Endothelial cell of umbilical vein (primary cell): Measurements from ENCODE around the gene C1QTNF2. TPM values are rescaled to one million over a fixed set of nuclear protein-coding genes. Genes with fewer than 3 reads are reported as not detected.

Experiments
- BruUV-seq: library from RNA; stranded (reverse); fragments of 400-500 nt; replicated peaks from 2 replicates; lab custom pipeline; 2021; lab: Mats Ljungman, UMichigan
- CTCF ChIA-PET: fragments of 300-600, 350-600 bp; sonication (Branson Sonifier 250); formaldehyde crosslinking; loops from one replicate; lab custom pipeline; 2021; ENCODE audit warnings: antibody characterized with exemption, inconsistent platforms; lab: Charles Lee
- POLR2A ChIA-PET: fragments of 300-600, 350-600 bp; sonication (Branson Sonifier 250); formaldehyde crosslinking; loops from one replicate; lab custom pipeline; 2021; ENCODE audit warnings: antibody characterized with exemption, inconsistent platforms; lab: Charles Lee
- DNase-seq: peaks from one replicate; pipeline ENCODE4 v3.0.0-alpha.2; 2011; ENCODE audit warnings: low read depth, low spot score
- FAIRE-seq: peaks from 2 replicates; lab custom pipeline; 2011; peaks lifted over from hg19 to GRCh38; lab: Jason Lieb, UNC
- H2AFZ ChIP-seq: 2 replicates; pipeline ENCODE4 v1.6.0; 2012; ENCODE audit warnings: low read depth, low read length, control low read depth, inconsistent platforms
- H3K27ac ChIP-seq: 2 replicates; pipeline ENCODE4 v1.5.1; 2011; ENCODE audit warnings: low read depth, mild to moderate bottlenecking, control low read depth, low read length, moderate library complexity; ENCODE audit not compliant: insufficient read depth
- H3K27me3 ChIP-seq, 2 experiments: 2 replicates each; pipeline versions ENCODE4 v1.6.0 to v1.6.1; 2011; ENCODE audit warnings: low read length in 2 of 2, mixed read lengths in 1 of 2; ENCODE audit not compliant: control insufficient read depth in 2 of 2, insufficient read depth in 2 of 2
- H3K36me3 ChIP-seq, 2 experiments: 2 replicates in 1 of 2; 3 replicates in 1 of 2; pipeline ENCODE4 v1.5.1; 2011; ENCODE audit warnings: low read length in 2 of 2, mild to moderate bottlenecking in 1 of 2, moderate library complexity in 1 of 2; ENCODE audit not compliant: control insufficient read depth in 2 of 2, insufficient read depth in 2 of 2; ENCODE audit errors: extremely low read depth in 1 of 2
- H3K4me1 ChIP-seq: 3 replicates; pipeline ENCODE4 v1.5.1; 2011; ENCODE audit warnings: mild to moderate bottlenecking, low read length; ENCODE audit not compliant: control insufficient read depth, insufficient read depth; ENCODE audit errors: extremely low read depth
- H3K4me2 ChIP-seq: 2 replicates; pipeline ENCODE4 v1.6.1; 2011; ENCODE audit warnings: low read length, control low read depth, mixed read lengths; ENCODE audit not compliant: insufficient read depth
- H3K4me3 ChIP-seq, 3 experiments: fragments of 200-600 bp in 1 of 3; sonication (generic), shearing (Covaris generic) in 1 of 3; replicated peaks in 1 of 3; 2 replicates each; pipeline ENCODE4 v1.5.1; 2011 to 2016; ENCODE audit warnings: control low read depth in 3 of 3, low read length in 3 of 3, mild to moderate bottlenecking in 2 of 3, inconsistent platforms in 1 of 3, low read depth in 1 of 3, moderate library complexity in 1 of 3; ENCODE audit not compliant: insufficient read depth in 1 of 3
- H3K79me2 ChIP-seq: 2 replicates; pipeline ENCODE4 v1.6.0; 2012; ENCODE audit warnings: low read length, inconsistent platforms; ENCODE audit not compliant: control insufficient read depth, insufficient read depth
- H3K9ac ChIP-seq: replicated peaks from 2 replicates; pipeline ENCODE3; 2011; ENCODE audit warnings: low read length, control low read depth; ENCODE audit not compliant: insufficient read depth; ENCODE audit errors: extremely low read depth
- H3K9me1 ChIP-seq: replicated peaks from 3 replicates; pipeline ENCODE4 v1.6.0; 2011; ENCODE audit warnings: mild to moderate bottlenecking, low read length; ENCODE audit not compliant: control insufficient read depth, insufficient read depth; ENCODE audit errors: extremely low read depth
- H3K9me3 ChIP-seq: replicated peaks from 2 replicates; pipeline ENCODE4 v1.5.1; 2012; ENCODE audit warnings: low read length, inconsistent platforms; ENCODE audit not compliant: control insufficient read depth, insufficient read depth
- H4K20me1 ChIP-seq: replicated peaks from 2 replicates; pipeline ENCODE3; 2011; ENCODE audit warnings: mild to moderate bottlenecking, low read length; ENCODE audit not compliant: control insufficient read depth, insufficient read depth; ENCODE audit errors: extremely low read depth
- CTCF ChIP-seq, 2 donors: IDR thresholded peaks; 1 replicate in 1 of 2; 2 replicates in 1 of 2; pipeline ENCODE4 v1.5.1; 2011; ENCODE audit warnings: low read length in 2 of 2, mild to moderate bottlenecking in 2 of 2, moderate library complexity in 2 of 2, control low read depth in 1 of 2, inconsistent platforms in 1 of 2, low read depth in 1 of 2; ENCODE audit not compliant: insufficient read depth in 1 of 2; ENCODE audit errors: extremely low read depth in 1 of 2
- EZH2 ChIP-seq: IDR thresholded peaks from 2 replicates; pipeline ENCODE4 v1.6.1; 2012; ENCODE audit warnings: borderline replicate concordance, low read depth, mild to moderate bottlenecking, moderate library complexity, low read length, inconsistent platforms; ENCODE audit not compliant: severe bottlenecking
- FOS ChIP-seq: IDR thresholded peaks from 2 replicates; pipeline ENCODE4 v1.6.1; 2011; ENCODE audit warnings: mild to moderate bottlenecking, low read length, moderate library complexity, borderline replicate concordance; ENCODE audit not compliant: insufficient read depth
- GATA2 ChIP-seq: IDR thresholded peaks from 2 replicates; pipeline ENCODE4 v1.7.0; 2011; ENCODE audit warnings: low read depth, mild to moderate bottlenecking, moderate library complexity, mixed read lengths, low read length; ENCODE audit not compliant: insufficient read length, insufficient read depth
- JUN ChIP-seq: IDR thresholded peaks from 2 replicates; pipeline ENCODE4 v1.6.1; 2011; ENCODE audit warnings: borderline replicate concordance, low read depth; ENCODE audit not compliant: insufficient read length, insufficient read depth
- MAX ChIP-seq: IDR thresholded peaks from 2 replicates; pipeline ENCODE4 v1.6.1; 2011; ENCODE audit not compliant: insufficient read depth, insufficient read length
- MYC ChIP-seq: IDR thresholded peaks from one replicate; pipeline ENCODE4 v1.6.1; 2011; ENCODE audit warnings: mild to moderate bottlenecking, low read depth, low read length
- POLR2A ChIP-seq: IDR thresholded peaks from 2 replicates; pipeline ENCODE4 v1.6.1; 2012; ENCODE audit warnings: low read depth, mild to moderate bottlenecking, control low read depth, low read length
- POLR2AphosphoS5 ChIP-seq: IDR thresholded peaks from 2 replicates; pipeline ENCODE4 v1.6.1; 2012; ENCODE audit warnings: low read depth, mild to moderate bottlenecking, control low read depth, low read length, moderate library complexity; ENCODE audit not compliant: insufficient read depth
- dilution Hi-C: fragments of 300-500 bp; cut with MboI; formaldehyde crosslinking; loops from one replicate; pipeline ENCODE4 v1.15.0; 2019; ENCODE audit warnings: low sequenced_read_pairs; ENCODE audit not compliant: extremely low pct_ligation_motif_present
- intact Hi-C: fragments of 100-400 bp; cut with micrococcal nuclease; formaldehyde crosslinking; loops from one replicate; pipeline ENCODE4 v1.10.0; 2022
- polyA plus RNA-seq, 4 experiments: library from polyadenylated mRNA; depleted of rRNA in 3 of 4; stranded (reverse) in 3 of 4; unstranded in 1 of 4; fragments of >200 nt; gene quantifications; 2 replicates each; pipeline versions ENCODE4 v1.2.1 to v1.2.3, GENCODE V29; 2011 to 2012; ENCODE audit warnings: missing spikeins in 1 of 4
- total RNA-seq: library from RNA; stranded (reverse); gene quantifications from 2 replicates; pipeline ENCODE4 v1.2.3, GENCODE V29; 2021

C1QTNF2 gene
- total and polyA plus RNA-seq, 2 donors (not counting 3 experiments of a cell fraction or from before 2014, with no cell fraction given): 0.52 to 0.53 TPM

DNA sequence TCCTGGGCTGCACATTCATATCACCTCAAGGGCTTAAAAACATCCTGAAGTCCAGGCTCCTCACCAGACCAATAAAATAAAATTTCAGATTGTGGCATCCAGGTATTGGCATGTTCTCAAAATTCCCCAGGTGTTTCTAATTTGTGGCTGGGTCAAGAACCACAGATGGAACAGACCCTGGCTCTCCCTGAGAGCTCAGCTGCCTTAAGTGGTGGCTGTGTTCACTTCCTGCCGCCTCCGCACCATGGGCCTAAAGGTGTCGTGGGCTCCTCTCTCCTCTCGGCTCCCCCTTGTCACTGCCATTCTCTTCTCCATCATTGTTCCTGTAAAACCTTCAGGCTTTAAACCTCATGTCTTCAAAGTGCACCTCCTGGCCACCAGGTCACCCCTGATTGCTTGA, 40.2 kb downstream of the C1QTNF2 start:
- Histone ChIP-seq H3K4me2 (no peak overlapping the region), H3K9ac (no peak overlapping the region), H3K4me1 (no peaks in the 10 kb centered on the region), H2AFZ (no peak overlapping the region), H4K20me1 (no peaks in the 10 kb centered on the region), H3K9me3 (no peaks in the 10 kb centered on the region), H3K4me3 (no peak overlapping the region), H3K9me1 (no peaks in the 10 kb centered on the region), H3K27me3 (peaks cover 0 to 2% of the 10 kb centered on the region in 2 experiments), H3K79me2 (no peaks in the 10 kb centered on the region), H3K36me3 (no peaks in the 10 kb centered on the region), H3K27ac (no peak overlapping the region)
- intact Hi-C loops: no loop called here
- no TSS peak for BruUV-seq
- POLR2A ChIA-PET: no interaction called here
- DNase-seq: no peak
- dilution Hi-C loops: no loop called here
- TF ChIP-seq POLR2A: no peak
- TF ChIP-seq CTCF (IDR thresholded peaks at IDR 0.05; ENCODE audit: extremely low read depth in 1 of 2, insufficient read depth in 1 of 2, low read depth in 1 of 2, low read length in 2 of 2): no peak
- TF ChIP-seq MAX: no peak
- no peak for TF ChIP-seq MYC
- no peak for TF ChIP-seq GATA2
- no peak for TF ChIP-seq FOS
- TF ChIP-seq JUN: no peak
- TF ChIP-seq POLR2AphosphoS5: no peak
- no peak for TF ChIP-seq EZH2
- CTCF ChIA-PET: no interaction called here
- no peak for FAIRE-seq
